ELR (cell line): ENCODE data around the gene ARMC2.
"Not testable (repeated sequence)": the region's sequence is repeated elsewhere in the genome, so short reads cannot be mapped to it uniquely, and the experiment has no call there.

Experiments used
- DNase-seq: peaks from one replicate; pipeline ENCODE4 v3.0.0-alpha.2; 2015; ENCODE audit warnings: low read depth

ARMC2 gene

GRCh38 chr6:108832738-108833137 lies 15.5 kb upstream of the ARMC2 start:
- DNase-seq = no peak

GRCh38 chr6:108835218-108835850 lies 12.9 kb upstream of the ARMC2 start:
- DNase-seq = peak; percentile 80

GRCh38 chr6:108836061-108836460 lies 12.2 kb upstream of the ARMC2 start:
- peak; percentile 51 for DNase-seq

- DNase-seq = peak; percentile 30
Observed at GRCh38 chr6:108837236-108837971, 10.8 kb upstream of the ARMC2 start.

- DNase-seq = peak; percentile 29
Observed at GRCh38 chr6:108838101-108838717, 10.0 kb upstream of the ARMC2 start.

- DNase-seq = no peak
Observed at GRCh38 chr6:108839083-108839642, 9.1 kb upstream of the ARMC2 start.

- DNase-seq = no peak
Observed at GRCh38 chr6:108840919-108841318, 7.3 kb upstream of the ARMC2 start.

GRCh38 chr6:108841377-108841855 lies 6.8 kb upstream of the ARMC2 start:
- DNase-seq = no peak

GRCh38 chr6:108844135-108844534 lies 4.1 kb upstream of the ARMC2 start:
- DNase-seq = no peak

- no peak for DNase-seq
Observed at GRCh38 chr6:108845145-108845544, 3.1 kb upstream of the ARMC2 start.

GRCh38 chr6:108846101-108846500 lies 2.1 kb upstream of the ARMC2 start:
- no peak for DNase-seq

GRCh38 chr6:108846628-108847027 lies 1.6 kb upstream of the ARMC2 start:
- no peak for DNase-seq

GRCh38 chr6:108847738-108848115 lies 495 bp upstream of the ARMC2 start:
- DNase-seq = no peak

- DNase-seq = no peak
Observed at GRCh38 chr6:108850669-108851465, 2.6 kb downstream of the ARMC2 start.

- DNase-seq = no peak
Observed at GRCh38 chr6:108851756-108852155, 3.5 kb downstream of the ARMC2 start.

- DNase-seq = no peak
Observed at GRCh38 chr6:108853077-108853476, 4.9 kb downstream of the ARMC2 start.

- DNase-seq = no peak
Observed at GRCh38 chr6:108862479-108863191, 14.4 kb downstream of the ARMC2 start.

- not testable (repeated sequence) for DNase-seq
Observed at GRCh38 chr6:108865751-108866286, 17.6 kb downstream of the ARMC2 start.

- DNase-seq = no peak
Observed at GRCh38 chr6:108866798-108867197, 18.6 kb downstream of the ARMC2 start.

- no peak for DNase-seq
Observed at GRCh38 chr6:108868647-108869046, 20.4 kb downstream of the ARMC2 start.

- DNase-seq = no peak
Observed at GRCh38 chr6:108869876-108870275, 21.7 kb downstream of the ARMC2 start.
